NCI-H510A (cell line): ENCODE results near the gene MYO16.
"Not testable (repeated sequence)": the region's sequence is repeated elsewhere in the genome, so short reads cannot be mapped to it uniquely, and the experiment has no call there.

Experiments used
- DNase-seq: peaks from one replicate; lab custom pipeline; 2025; lab: John Stamatoyannopoulos, UW

MYO16 gene

DNA sequence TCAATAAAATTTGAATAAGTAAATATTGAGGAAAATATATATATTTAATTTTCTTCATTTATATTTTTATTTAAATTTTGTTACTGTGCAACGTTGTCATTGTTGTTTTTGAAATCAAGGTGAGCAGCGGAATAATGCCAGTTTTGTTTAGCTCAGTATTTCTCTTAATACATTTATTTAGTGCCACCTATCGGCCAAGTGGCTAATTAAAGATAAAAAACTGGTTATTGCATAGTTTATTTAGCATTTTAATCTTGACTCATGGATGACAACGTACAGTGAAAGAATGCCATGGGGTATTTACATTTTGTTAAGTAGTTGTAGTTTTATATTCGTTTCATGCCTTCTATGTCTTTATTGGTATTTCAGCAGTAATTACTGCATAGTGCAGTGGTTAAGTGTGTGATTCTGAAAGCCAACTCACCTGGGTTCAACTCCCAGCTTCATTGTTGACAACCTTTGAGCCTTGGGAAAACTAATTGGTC lies 265.9 kb downstream of the MYO16 start:
- peak; percentile 22 for DNase-seq

DNA sequence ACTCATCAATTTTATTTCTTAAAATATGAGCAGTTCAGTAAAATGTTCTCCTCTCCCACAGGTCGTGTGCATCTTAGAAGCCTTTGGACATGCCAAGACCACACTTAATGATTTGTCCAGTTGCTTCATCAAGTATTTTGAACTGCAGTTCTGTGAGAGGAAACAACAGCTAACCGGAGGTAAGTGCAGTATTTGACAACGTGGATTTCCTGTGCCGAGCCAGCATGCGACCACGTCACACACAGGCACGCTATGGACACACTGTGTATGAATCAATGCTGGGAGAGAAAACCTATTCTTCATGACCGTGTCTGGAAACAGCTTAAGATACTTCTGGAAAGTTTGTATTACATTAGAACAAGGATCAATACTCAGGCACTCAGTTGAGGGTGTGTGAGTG lies 268.5 kb downstream of the MYO16 start:
- DNase-seq: no peak

DNA sequence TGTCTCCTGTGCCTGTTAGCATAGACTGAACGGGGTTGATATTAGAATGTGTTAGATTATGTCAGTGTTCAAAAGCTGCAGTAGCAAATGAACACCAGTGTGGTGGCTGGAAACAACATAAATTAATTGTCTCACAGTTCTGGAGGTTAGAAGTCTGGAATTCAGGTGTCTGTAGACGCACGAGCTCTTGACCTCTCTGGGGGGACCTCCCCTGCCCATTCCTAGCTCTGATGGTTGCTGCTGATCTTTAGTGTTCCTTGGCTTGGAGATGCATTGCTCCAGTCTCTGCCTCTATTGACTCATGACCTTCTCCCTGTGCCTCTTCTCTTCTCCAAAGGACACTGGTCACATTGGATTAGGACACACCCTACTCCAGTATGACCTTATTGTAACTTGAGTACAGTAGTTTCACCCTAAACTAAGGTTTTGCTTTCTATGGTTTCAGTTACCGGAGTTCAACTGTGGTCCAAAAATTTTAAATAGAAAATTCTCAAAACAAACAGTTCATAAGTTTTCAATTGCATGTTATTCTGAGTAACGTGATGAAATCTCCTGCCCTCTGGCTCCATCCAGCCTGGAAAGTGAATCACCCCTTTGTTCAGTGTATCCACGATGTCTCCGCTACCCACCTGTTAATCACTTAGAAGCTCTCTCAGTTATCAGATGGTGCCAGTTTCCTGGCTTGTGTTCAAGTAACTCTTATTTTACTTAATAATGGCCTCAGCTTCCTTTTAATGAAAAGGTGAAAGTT lies 273.2 kb downstream of the MYO16 start:
- DNase-seq: no peak

DNA sequence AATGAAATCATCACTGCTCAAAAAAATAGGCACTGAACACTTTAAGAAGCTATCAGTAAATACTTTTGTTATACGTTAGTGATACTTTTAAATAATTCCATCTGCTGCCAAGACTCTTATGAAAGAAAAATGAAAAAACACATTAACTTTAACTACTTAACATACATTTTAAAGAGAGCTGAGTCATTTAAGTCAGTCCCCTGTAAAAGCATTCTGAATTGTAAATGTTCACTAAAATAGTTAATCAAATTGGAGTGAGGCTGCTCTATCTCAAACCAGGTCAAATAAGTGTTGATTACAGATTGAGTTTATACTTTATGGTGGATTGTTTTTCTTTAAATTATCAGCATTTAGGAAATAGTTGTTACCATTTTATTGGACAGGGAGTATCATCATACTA lies 274.2 kb downstream of the MYO16 start:
- no peak for DNase-seq

DNA sequence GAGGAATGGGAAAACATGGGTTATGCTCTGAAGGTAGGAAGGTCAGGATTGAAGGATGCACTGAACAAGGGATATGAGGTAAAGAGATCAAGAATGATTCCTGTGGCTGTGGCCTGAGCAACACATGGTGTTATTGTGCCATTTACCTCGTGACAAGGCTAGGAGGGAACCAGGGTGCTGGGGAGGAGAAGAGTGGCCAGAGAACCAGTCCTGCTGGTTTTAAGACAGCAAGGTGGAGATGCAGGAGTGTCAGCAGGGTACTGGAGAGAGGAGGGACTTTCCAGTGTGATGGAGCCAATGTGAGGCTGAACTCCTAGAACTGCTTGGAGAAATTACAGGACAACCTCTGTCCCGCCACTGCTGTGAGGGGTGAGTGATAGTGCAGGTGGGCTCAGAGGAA lies 282.4 kb downstream of the MYO16 start:
- DNase-seq: peak; percentile 28

DNA sequence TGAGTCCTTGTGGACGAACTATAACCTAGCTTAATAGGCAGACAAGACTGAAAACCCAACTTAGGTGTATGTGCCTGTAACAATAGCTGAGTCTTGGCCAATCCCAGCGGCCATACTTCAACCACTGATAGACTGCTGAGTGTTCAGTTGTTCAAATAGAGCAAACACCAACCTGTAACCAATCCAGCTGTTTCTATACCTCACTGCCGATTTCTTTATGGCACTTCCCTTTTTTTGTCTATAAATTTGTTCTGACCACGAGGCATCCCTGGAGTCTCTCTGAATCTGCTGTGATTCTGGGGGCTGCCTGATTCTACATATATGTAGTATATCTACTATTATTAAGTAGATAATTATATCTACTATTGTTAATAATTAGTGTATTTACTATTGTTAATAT lies 284.3 kb downstream of the MYO16 start:
- DNase-seq: not testable (repeated sequence)

DNA sequence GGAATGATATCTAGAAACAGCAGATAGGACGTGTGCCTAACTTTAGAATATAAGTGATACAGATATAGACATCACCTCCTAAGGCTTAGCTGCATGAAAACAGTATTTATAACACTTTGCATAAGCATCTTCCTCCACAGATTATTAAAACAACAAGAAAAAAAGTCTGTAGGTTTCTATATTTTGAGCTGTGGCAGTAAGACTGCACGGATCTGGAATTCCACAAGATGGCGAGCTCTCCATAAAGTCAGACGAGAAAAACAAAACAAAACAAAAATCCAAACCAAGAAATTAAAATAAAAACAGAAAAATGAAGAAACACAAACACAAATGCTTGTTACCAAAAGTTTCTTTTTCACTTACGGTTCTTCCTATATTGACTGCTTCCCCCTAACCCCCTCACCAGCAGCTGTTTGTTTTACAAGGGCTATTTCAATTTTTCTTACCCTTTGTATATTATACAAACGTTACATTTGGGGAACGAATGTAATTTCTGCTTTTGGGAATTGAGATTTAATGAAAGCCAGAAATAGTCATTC lies 285.8 kb downstream of the MYO16 start:
- no peak for DNase-seq

DNA sequence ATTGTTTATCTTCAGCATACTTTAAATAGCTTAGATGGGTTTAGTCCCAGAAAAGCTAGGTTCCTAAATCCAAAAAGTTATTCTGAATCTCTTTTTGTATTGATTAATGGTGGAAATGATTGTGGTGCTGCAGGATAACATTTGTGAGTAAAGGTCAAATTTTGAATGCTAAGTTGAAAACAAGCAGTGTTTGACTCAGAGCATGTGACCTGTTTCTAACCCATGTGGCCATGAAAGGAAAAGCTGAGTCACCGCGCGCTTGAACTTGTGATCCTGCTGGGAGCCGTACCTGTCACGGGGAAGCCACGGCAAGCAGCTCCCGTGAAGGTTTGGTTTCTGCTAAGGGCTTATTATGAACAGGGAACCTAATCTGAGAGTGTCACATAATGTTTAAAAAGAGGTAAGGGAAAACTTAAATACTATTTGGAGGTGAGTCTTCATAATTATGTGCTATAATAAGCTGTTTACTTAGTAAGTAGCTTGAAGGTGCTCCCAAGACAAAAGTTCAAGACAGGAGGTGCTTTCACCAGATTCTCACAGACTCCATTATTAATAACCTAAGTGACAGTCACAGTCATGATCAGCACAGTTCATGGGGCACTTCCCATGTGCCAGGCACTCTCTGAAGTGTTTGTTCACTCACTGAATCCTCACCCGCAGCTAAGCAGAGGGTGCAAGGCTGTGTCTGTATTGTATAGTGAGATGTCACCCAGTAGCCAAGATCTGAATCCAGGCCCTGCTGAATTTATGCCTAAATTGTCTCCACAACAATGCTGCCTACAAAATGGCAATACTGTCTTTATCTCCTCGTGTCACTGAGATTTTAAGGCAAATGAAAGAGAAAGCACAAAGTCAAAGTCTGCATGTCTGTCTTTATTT lies 286.5 kb downstream of the MYO16 start:
- peak; percentile 34 for DNase-seq

DNA sequence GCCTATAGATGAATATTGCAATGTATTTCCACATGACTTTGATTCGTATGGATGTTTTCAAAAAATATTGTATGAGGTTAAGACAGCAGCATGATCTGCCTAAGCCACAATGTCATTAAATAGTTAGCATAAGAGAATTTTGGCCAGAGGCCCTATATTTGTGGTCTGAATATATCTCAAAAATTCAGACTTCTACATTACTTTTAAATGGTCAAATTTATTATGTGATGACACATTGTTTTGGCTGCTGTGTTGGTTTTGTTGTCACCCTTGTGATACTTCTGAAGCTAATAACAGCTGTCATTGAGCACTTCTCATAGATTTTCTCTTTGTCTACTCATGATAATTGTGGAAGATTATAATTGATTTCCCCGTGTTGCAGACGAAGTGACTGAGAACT lies 288.2 kb downstream of the MYO16 start:
- no peak for DNase-seq

DNA sequence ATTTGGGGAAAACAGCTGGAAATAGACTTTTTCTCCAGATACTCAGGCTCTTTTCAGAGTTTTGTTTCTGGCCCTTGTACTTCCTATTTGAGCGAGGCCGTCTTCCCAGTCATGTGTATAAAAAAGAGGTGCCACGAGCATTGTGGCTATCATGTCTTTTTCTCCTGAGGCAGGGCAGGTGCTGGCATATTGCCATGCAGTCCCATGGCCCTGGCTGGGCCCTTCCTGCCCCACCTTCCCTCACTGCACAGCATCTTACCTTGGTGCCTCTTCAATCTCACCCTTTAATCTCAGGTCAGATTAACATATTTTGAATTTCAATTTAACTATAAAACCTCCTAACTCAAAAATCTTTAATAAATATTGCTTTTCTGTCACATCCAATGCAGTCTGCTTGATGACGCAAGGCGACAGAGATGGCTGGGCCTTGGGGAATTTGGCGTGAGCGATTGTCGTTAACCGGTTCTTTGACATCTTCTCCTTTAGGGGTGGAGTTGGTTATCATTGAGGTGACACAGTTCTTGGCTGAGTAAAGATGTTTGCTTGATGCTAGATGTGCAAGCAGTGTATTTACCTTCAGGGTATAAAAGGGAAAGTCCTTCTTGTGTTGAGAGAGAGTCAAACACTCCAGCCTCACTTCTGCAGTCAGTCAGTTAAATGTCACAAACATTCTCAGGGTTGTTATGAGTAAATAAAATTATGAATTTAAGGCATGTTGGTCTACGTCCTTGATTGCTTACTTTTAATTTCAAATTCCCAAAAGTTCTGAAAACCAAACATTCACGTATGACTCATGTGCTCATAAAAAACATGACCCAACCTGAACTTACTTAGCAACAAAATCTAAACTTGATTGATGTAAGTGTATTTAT lies 289.9 kb downstream of the MYO16 start:
- DNase-seq: no peak

DNA sequence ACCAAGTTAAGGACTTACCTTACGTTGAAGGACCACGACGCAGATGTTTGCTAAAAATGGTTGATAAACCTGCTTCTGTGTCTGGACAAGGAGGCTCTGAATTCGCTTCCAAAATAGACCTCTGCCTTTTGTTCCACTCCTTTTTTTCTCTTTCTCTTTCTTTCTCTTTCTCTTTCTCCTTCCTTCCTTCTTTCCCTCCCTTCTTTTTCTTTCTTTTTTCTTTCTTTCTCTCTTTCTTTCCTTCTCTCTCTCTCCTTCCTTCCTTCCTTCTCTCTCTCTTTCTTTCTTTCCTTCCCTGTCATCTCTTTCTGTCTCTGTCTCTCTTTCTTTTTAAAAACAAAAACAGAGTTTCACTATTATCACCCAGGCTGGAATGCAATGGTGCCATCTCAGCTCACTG lies 290.7 kb downstream of the MYO16 start:
- DNase-seq: no peak

DNA sequence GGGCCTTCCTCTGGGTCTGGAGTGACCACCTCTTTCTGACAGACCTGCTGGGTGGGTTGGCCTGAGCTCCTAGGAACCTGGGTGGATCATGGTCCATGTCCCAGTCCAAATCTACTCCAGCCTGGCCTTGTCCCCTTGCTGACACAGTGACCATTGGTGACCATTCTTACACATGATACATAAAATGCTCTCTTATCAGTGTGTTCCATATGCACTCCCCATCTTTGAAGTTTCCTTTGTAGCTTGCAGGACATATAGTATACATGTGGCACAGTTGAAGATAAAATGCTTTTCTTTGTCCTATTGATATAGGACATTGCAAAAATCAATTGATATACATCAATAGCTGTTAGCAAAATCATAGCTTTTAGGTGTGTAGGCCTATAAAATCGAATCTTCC lies 291.8 kb downstream of the MYO16 start:
- DNase-seq: no peak

DNA sequence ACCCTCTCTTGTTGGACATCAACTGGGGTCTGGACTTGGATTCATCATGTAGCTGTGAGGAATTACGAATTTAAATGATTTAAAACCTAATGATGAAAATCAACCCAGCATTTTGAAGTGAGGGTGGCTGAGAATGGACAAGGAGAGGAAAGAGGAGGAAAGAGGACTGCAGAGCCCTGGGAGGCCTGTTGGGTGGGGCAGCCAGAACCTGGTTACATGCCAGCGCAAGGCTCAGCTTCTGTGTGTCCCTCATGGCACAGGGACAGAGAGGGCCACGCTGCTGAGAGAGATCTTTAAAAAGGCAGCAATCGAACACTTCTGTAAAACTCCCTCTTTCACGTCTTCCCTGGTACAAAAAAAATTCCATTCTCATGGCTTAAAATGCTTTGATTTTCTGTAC lies 292.7 kb downstream of the MYO16 start:
- DNase-seq: no peak

DNA sequence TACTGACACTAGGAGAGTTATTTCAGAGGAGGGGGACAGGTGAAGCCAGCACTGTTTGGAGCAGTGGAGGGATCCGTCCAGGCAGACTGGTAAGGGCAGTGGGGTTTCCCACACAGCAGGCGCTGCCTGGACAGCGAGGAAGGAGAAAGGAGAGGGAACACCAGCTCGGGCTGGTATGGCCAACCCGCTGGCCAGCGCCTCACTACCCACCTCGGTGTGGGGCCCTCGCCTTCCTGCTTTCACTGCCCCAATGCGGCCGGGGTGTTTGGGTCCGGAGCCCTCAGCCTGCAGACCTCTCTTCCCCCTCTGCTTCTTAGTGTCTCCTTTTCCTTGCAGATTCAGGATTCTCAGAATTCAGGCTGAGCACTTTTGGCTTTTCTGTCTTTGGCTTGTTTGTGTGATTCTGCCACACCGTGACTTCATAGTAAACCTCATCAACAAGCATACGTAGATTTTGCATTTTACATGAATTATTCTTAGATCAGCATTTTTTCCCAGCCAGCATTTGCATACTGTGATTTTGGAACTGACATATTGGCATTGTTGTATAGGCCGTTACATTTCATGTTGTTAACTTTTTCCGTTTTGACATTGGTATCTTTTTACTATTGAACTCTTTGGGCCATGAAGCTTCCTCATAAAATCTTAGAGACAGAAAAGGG lies 294.1 kb downstream of the MYO16 start:
- DNase-seq: no peak

DNA sequence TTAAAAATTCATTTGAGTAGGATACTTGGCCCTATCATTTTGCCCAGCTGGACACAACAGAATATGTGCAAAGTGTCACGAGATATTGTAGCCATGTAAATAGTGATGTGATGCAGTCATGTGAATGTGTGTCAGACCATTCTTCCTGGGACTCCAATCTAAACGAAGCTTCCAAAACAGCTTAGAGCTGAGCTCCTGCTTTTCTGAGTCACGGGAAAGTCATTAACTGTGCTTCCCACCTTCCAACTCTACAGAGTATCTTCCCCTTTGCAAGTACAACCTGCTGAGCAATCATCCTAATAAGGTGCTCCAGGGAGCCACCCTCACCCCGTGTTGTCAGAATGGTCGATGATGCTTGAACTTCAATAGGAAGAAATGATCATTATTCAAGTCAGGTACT lies 294.7 kb downstream of the MYO16 start:
- DNase-seq: no peak

DNA sequence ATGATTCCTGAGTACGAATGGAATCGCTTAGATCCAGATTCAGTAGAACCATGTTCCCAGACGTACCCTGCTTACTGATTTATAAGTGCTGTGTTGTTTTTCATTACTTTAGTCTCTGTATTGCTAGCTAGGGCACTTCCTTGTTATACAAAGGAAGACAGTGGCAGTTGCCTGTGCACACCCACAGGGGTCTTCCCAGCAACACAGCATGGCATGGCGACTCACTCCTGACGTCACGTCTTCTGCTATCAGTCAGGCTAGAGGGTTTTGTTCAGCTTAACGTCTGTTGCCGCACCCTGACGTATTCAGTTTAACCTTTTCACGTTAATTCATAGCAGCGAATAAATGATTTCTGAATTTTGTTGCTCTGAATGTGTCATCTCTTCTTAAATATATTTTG lies 295.1 kb downstream of the MYO16 start:
- no peak for DNase-seq

DNA sequence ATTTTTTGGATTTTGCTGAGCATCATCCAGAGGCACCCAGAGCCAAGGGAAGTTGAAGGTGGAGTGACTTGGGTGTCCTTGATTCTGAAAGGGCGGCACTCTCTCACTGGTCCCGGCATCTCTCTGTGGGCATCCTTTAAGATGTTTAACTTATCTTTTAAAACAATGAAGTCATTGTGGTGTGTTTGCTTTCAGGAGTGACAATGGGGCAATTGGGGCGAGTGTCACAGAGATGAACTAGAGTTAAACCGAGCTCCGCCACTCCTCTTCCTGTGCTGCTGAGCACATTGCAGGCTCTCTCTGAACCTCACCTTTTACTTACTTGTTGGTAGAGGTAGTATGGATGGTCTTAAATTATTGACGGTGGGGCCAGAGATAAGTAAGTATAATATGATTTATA lies 295.7 kb downstream of the MYO16 start:
- DNase-seq: no peak

DNA sequence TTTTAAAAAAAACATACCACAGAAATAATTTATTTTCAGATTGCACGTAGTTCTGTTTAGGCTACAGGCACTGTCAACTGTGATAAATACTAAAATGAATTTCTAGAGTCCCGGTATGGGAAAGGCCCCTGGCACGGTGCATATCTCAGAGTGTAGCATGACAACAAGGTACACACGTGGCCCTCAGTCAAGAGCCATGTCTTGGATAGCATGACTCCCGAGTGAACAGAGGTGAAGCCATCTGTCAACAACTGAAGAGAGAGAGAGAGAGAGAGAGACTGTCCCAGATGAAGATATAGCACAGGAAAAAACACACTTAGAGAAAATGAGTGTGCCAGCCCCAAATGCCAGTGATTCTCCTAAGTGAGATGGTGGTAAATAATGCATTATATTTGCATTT lies 297.5 kb downstream of the MYO16 start:
- no peak for DNase-seq

DNA sequence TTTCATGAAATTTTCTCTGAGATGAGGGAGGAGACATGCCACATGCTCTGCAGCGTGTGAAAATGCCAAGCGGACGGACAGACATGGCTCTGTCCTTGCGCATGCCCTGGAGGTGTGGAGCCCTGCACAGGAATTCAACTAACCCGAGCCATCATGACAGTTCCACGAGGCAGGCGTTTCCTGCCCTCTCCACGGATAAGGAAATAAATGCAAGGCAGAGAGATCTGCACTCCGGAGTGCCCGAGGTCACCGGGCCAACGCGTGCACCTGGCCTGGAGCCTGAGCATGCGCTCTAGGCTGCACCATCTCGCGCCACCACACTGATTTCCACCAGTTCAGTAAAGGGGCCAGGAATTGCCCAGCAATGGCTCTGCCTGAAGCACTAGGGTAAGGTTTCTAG lies 298.2 kb downstream of the MYO16 start:
- DNase-seq: no peak

DNA sequence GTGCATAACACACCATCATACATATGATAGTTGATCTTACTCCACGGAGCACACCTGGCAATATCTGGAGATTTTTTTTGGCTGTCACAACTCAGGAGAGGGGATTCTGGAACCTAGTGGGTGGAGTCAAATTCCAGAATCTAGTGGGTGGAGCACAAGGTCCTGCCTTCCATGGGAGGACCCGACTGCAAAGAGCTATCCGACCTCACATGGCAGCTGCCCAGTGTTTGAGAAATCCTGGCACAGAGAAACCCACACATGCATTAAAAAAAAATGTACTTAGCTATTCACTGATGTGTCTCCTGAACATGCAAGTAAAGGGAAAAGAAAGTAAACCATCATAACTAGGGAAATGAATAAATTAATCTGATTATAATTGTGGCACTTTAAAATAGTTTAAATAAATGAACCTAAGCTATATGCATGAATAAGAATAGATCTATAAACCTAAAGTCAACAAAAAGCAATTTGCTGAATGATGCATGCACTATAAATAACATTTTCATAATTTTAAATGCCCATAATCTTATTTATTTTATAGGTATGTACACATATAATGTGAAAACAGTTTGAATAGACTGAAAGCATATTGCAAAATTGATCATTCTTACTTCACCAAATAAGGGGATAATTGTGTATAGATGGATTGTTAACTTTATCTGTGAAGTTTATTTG lies 300.3 kb downstream of the MYO16 start:
- DNase-seq: no peak

DNA sequence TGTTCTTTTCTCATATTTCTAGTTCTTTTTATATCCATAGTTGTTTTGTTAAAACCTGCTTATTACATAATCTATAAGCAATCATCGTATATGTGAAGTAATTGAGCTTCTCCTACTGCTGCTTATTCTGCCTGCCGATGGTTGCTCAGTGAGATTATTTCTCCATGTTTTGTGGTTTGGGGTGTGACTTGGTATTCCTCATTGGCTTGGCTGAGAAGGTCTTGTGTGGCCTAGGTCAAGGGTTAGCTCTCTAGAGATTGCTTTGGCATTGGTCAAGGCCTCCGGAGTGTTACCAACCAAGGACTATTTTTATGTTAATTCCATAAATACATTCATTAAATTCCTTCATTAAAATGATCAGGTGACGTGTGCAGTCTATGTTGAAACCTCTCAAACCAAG lies 302.8 kb downstream of the MYO16 start:
- no peak for DNase-seq
